Spleen (tissue), 11 donors: Measurements from ENCODE around the gene ECPAS. TPM values are rescaled to one million over a fixed set of nuclear protein-coding genes. Genes with fewer than 3 reads are reported as not detected.
"Not testable (repeated sequence)": the region's sequence is repeated elsewhere in the genome, so short reads cannot be mapped to it uniquely, and the experiment has no call there.

Source experiments
- DNase-seq: peaks from one replicate; pipeline ENCODE4 v3.0.0-alpha.2; 2020
- H3K27ac ChIP-seq, 8 donors: fragments of 200-600 bp; sonication (generic) in 7 of 8; 1 replicate in 4 of 8; 2 replicates in 4 of 8; pipeline versions ENCODE4 v1.5.0 to v1.8.0; 2016 to 2021; ENCODE audit warnings: inconsistent platforms in 4 of 8, mild to moderate bottlenecking in 4 of 8, moderate library complexity in 1 of 8
- H3K27me3 ChIP-seq, 7 donors: fragments of 200-600 bp; sonication (generic) in 6 of 7; replicated peaks in 1 of 7; 1 replicate in 4 of 7; 2 replicates in 3 of 7; pipeline versions ENCODE4 v1.5.0 to v1.8.0; 2016 to 2021; ENCODE audit warnings: inconsistent platforms in 3 of 7, mild to moderate bottlenecking in 1 of 7
- H3K36me3 ChIP-seq, 6 donors: fragments of 200-600 bp; sonication (generic) in 5 of 6; 1 replicate in 4 of 6; 2 replicates in 2 of 6; pipeline versions ENCODE4 v1.5.0 to v1.8.0; 2016 to 2021; ENCODE audit warnings: inconsistent platforms in 2 of 6
- H3K4me1 ChIP-seq, 6 donors: fragments of 200-600 bp; sonication (generic) in 5 of 6; 1 replicate in 3 of 6; 2 replicates in 3 of 6; pipeline versions ENCODE4 v1.5.0 to v1.8.0; 2016 to 2021; ENCODE audit warnings: inconsistent platforms in 3 of 6
- H3K4me3 ChIP-seq, 8 donors: fragments of 200-600 bp; sonication (generic) in 7 of 8; 1 replicate in 4 of 8; 2 replicates in 4 of 8; pipeline versions ENCODE4 v1.5.0 to v1.8.0; 2016 to 2021; ENCODE audit warnings: inconsistent platforms in 4 of 8, mild to moderate bottlenecking in 4 of 8, moderate library complexity in 2 of 8
- H3K9me3 ChIP-seq, 8 donors: fragments of 200-600 bp; sonication (generic) in 7 of 8; 1 replicate in 4 of 8; 2 replicates in 4 of 8; pipeline versions ENCODE4 v1.5.0 to v1.8.0; 2016 to 2021; ENCODE audit warnings: inconsistent platforms in 4 of 8
- CTCF ChIP-seq, 11 experiments: fragments of 200-600 bp in 7 of 11; fragments of 450-650 bp in 4 of 11; sonication (generic) in 4 of 11; IDR thresholded peaks in 8 of 11; conservative IDR thresholded peaks in 3 of 11; 1 replicate in 7 of 11; 2 replicates in 4 of 11; pipeline versions ENCODE4 v1.4.0 to v1.8.0; 2016 to 2021; ENCODE audit warnings: antibody characterized with exemption in 11 of 11, inconsistent platforms in 4 of 11, mild to moderate bottlenecking in 1 of 11
- POLR2A ChIP-seq, 3 donors: fragments of 450-650 bp; IDR thresholded peaks; one replicate each; pipeline ENCODE4 v1.5.1; 2017; ENCODE audit warnings: antibody characterized with exemption in 3 of 3, mild to moderate bottlenecking in 1 of 3
- POLR2AphosphoS5 ChIP-seq, 3 donors: sonication (generic); formaldehyde crosslinking; IDR thresholded peaks; one replicate each; pipeline ENCODE4 v1.5.1; 2017; ENCODE audit warnings: antibody characterized with exemption in 3 of 3
- WGBS, 5 donors: extraction: QIAGEN DNeasy Blood & Tissue Kit in 3 of 5; methylation state at CpG; one replicate each; pipeline versions ENCODE4 v1.1.5 to v1.1.7; 2013 to 2018; 5-methylcytosine and 5-hydroxymethylcytosine counted together
- intact Hi-C: fragments of 100-400 bp; cut with DNase I; formaldehyde crosslinking; loops from one replicate; pipeline ENCODE4 v1.15.0; 2023; ENCODE audit warnings: low total_unique reads
- polyA plus RNA-seq, 3 donors: library from polyadenylated mRNA; stranded (reverse); fragments of 200-250 nt; gene quantifications; one replicate each; pipeline ENCODE4 v1.2.1, GENCODE V29; 2013
- total RNA-seq, 7 donors: library from RNA; depleted of rRNA in 3 of 7; stranded (reverse); fragments of >200 nt in 3 of 7; fragmentation: NEBNext Ultra II Directional in 4 of 7; extraction: Animal tissue kit (Norgen Biotek cat#: 25700) in 4 of 7; gene quantifications; one replicate each; pipeline versions ENCODE4 v1.1.0 to v1.2.1, GENCODE V29; 2016 to 2021
- donor health status: healthy with polysubstance abuse.
- donor health status: DM: no; HTN: no; CAD: no; lungs with moderate emphysema.
- donor health status: DM: no; HTN: no; CAD: no.
- donor health status: Bipolar disorder and iron deficiency.
- donor health status: healthy.
- donor health status: DM: no; HTN: no; CAD: no.
- donor health status: DM: yes; HTN: yes; CAD: no.

ECPAS gene
- total and polyA plus RNA-seq, 10 donors: 7.5 to 71.2 (median 56.2) TPM

DNA sequence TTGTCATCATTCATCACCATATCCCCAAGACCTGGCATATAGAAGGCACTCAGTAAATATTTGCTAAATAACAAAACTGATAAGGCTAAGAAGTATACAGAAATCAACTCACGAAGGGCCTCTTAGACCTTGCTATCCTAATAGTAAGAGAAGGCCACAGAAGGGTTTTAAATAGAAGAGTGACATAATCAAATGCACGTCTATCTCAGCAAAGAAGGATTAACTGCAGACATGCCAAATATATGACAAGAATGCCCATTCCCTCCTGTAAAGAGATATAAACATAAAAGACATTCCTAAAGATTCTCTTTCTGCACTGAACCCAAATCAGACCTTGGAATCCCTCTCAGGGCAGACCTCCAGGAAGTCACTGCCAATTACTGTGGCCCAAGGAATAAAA lies 34.1 kb downstream of the ECPAS start:
- WGBS, 5 donors: 63 to 89% (median 84%) methylated on average over 2 of the region's 2 CpGs
- TF ChIP-seq CTCF (IDR thresholded peaks at IDR 0.05 in 8 of 11, conservative IDR thresholded peaks at IDR 0.05 in 3 of 11) (no peak), POLR2A (IDR thresholded peaks at IDR 0.05) (no peak), POLR2AphosphoS5 (IDR thresholded peaks at IDR 0.05) (no peak)
- Histone ChIP-seq H3K9me3 (no peaks in the 10 kb centered on the region), H3K27me3 (no peaks in the 10 kb centered on the region), H3K4me1 (peaks cover 0 to 13% (median 0%) of the 10 kb centered on the region in 6 donors), H3K36me3 (peaks cover 0 to 47% (median 4%) of the 10 kb centered on the region in 6 donors), H3K4me3 (no peak overlapping the region), H3K27ac (no peak overlapping the region)
- intact Hi-C loops: no loop called here
- no peak for DNase-seq

DNA sequence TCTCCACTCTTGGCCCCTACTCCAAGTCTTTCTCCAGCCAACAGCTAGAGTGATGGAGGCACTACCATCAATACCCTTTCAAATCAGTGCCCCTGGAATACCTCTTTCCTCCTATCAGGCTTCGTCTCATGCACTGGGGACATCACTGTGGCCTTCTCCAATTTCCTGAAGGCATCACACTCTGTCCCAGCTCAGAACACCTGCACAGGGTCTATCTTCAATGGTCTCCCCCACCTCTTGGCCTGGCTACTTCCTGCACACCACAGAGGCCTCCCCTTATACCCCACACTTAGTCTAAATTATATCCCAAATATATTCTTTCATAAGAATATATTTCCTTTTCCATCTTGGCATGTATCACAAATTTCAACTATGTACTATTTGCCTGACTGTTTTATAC lies 34.5 kb downstream of the ECPAS start:
- Histone ChIP-seq H3K9me3 (no peaks in the 10 kb centered on the region), H3K27me3 (no peaks in the 10 kb centered on the region), H3K4me1 (peaks cover 0 to 9% (median 0%) of the 10 kb centered on the region in 6 donors), H3K27ac (no peak overlapping the region), H3K36me3 (peaks cover 0 to 51% (median 4%) of the 10 kb centered on the region in 6 donors), H3K4me3 (no peak overlapping the region)
- 83 to 100% (median 92%) methylated on average over 1 of the region's 1 CpG for WGBS, 5 donors
- no peak for DNase-seq
- intact Hi-C loops: no loop called here
- TF ChIP-seq CTCF (IDR thresholded peaks at IDR 0.05 in 8 of 11, conservative IDR thresholded peaks at IDR 0.05 in 3 of 11) (no peak), POLR2AphosphoS5 (IDR thresholded peaks at IDR 0.05) (no peak), POLR2A (IDR thresholded peaks at IDR 0.05) (no peak)

DNA sequence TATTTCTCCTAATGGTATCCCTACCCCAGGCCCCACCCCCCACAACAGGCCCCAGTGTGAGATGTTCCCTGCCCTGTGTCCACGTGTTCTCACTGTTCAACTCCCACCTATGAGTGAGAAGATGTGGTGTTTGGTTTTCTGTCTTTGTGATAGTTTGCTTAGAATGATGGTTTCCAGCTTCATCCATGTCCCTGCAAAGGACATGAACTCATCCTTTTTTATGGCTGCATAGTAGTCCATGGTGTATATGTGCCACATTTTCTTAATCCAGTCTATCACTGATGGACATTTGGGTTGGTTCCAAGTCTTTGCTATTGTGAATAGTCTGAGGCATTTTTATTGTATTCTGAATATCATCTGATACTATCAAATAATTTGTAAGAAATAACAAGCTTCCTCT lies 38.4 kb downstream of the ECPAS start:
- H3K4me1 ChIP-seq, DNase-seq, H3K4me3 ChIP-seq, H3K27ac ChIP-seq, intact Hi-C loops, H3K27me3 ChIP-seq, H3K9me3 ChIP-seq: not testable (repeated sequence)
- WGBS, 5 donors: 95 to 100% (median 98%) methylated on average over 1 of the region's 1 CpG
- peaks cover 0 to 85% (median 23%) of the 10 kb centered on the region in 6 donors for H3K36me3 ChIP-seq

GRCh38 chr9:111443454-111443853 lies 40.7 kb downstream of the ECPAS start:
- H3K36me3 ChIP-seq: peaks cover 0 to 89% (median 44%) of the 10 kb centered on the region in 6 donors
- intact Hi-C loops: no loop called here

More at GRCh38 chr9:111443454-111443853, 40.7 kb downstream of the ECPAS start:
- Histone ChIP-seq H3K27me3 (no peaks in the 10 kb centered on the region), H3K27ac (no peak overlapping the region), H3K4me3 (no peak overlapping the region), H3K9me3 (no peaks in the 10 kb centered on the region), H3K4me1 (no peaks in the 10 kb centered on the region)
- WGBS, 5 donors: 93 to 100% (median 95%) methylated on average over 4 of the region's 4 CpGs
- DNase-seq: no peak
- no peak for TF ChIP-seq POLR2AphosphoS5 (IDR thresholded peaks at IDR 0.05)
- TF ChIP-seq CTCF (IDR thresholded peaks at IDR 0.05 in 8 of 11, conservative IDR thresholded peaks at IDR 0.05 in 3 of 11): no peak
- no peak for TF ChIP-seq POLR2A (IDR thresholded peaks at IDR 0.05)
